K562 (cell line): ENCODE results near the gene IGSF23. TPM values are rescaled to one million over a fixed set of nuclear protein-coding genes. Genes with fewer than 3 reads are reported as not detected.
A peak's percentile ranks its signal among the peaks of the same experiment; 100 is the strongest.

ENCODE experiments used
- ATAC-seq: fragments of 200-7000 bp; cut with Tn5 transposase; 3 replicates; pipeline ENCODE4 v1.9.1; 2020; ENCODE audit warnings: moderate library complexity
- BruUV-seq: library from RNA; stranded (reverse); fragments of 400-500 nt; replicated peaks from 2 replicates; lab custom pipeline; 2021; lab: Mats Ljungman, UMichigan
- CTCF ChIA-PET: fragments of 300-600 bp; formaldehyde crosslinking; extraction: SDS; loops from one replicate; lab custom pipeline; 2021; ENCODE audit warnings: low intra/inter-chr PET ratio; lab: Yijun Ruan, JAX
- POLR2A ChIA-PET: fragments of 300-600, 350-650 bp; sonication (Branson Sonifier 250); formaldehyde crosslinking; extraction: SDS; loops from one replicate; lab custom pipeline; 2021; ENCODE audit warnings: antibody characterized with exemption, inconsistent platforms; lab: Yijun Ruan, JAX
- DNase-seq, 4 experiments: peaks; one replicate each; pipeline versions ENCODE4 v3.0.0 to v3.0.0-alpha.2; 2011 to 2018; ENCODE audit warnings: low spot score in 3 of 4, mixed read lengths in 3 of 4; ENCODE audit errors: extremely low read depth in 1 of 4
- FAIRE-seq: peaks from 2 replicates; lab custom pipeline; 2011; peaks lifted over from hg19 to GRCh38; lab: Jason Lieb, UNC
- H2AFZ ChIP-seq: 2 replicates; pipeline ENCODE4 v1.6.0; 2011; ENCODE audit warnings: low read depth, low read length, control low read depth, inconsistent platforms
- H3K27ac ChIP-seq: fragments of 200-600 bp; 3 replicates; pipeline ENCODE4 v1.8.0; 2011; ENCODE audit warnings: low read depth, mild to moderate bottlenecking, control low read depth, inconsistent platforms, low read length, moderate library complexity, mixed read lengths; ENCODE audit errors: extremely low read depth
- H3K27me3 ChIP-seq, 2 experiments: fragments of 300-600 bp in 1 of 2; 2 replicates in 1 of 2; 3 replicates in 1 of 2; pipeline versions ENCODE4 v1.6.0 to v1.8.0; 2011; ENCODE audit warnings: inconsistent platforms in 2 of 2, low read length in 2 of 2, mild to moderate bottlenecking in 1 of 2, mixed read lengths in 1 of 2, moderate library complexity in 1 of 2; ENCODE audit not compliant: control insufficient read depth in 2 of 2, insufficient read depth in 2 of 2
- H3K36me3 ChIP-seq: fragments of 300-600 bp; 3 replicates; pipeline ENCODE4 v1.8.0; 2011; ENCODE audit warnings: mild to moderate bottlenecking, low read length, inconsistent platforms; ENCODE audit not compliant: control insufficient read depth, insufficient read depth
- H3K4me1 ChIP-seq, 2 experiments: fragments of 200-600 bp in 1 of 2; replicated peaks in 1 of 2; 2 replicates in 1 of 2; 3 replicates in 1 of 2; pipeline versions ENCODE4 v1.5.1 to v1.8.0; 2011; ENCODE audit warnings: inconsistent platforms in 2 of 2, low read length in 2 of 2, mild to moderate bottlenecking in 1 of 2, mixed read lengths in 1 of 2, moderate library complexity in 1 of 2; ENCODE audit not compliant: control insufficient read depth in 2 of 2, insufficient read depth in 2 of 2
- H3K4me2 ChIP-seq: 2 replicates; pipeline ENCODE4 v1.6.1; 2011; ENCODE audit warnings: low read length, control low read depth, inconsistent platforms, mixed read lengths; ENCODE audit not compliant: insufficient read depth
- H3K4me3 ChIP-seq: fragments of 200-600 bp; sonication (generic), shearing (Covaris generic); 2 replicates; pipeline ENCODE4 v1.5.1; 2016; ENCODE audit warnings: control low read depth, inconsistent platforms
- H3K79me2 ChIP-seq: fragments of 200-600 bp; 3 replicates; pipeline ENCODE4 v1.8.0; 2011; ENCODE audit warnings: low read length, inconsistent platforms; ENCODE audit not compliant: control insufficient read depth, insufficient read depth
- H3K9ac ChIP-seq, 2 experiments: 2 replicates each; pipeline versions ENCODE4 v1.6.0 to v1.6.1; 2011; ENCODE audit warnings: low read depth in 2 of 2, low read length in 2 of 2, control low read depth in 1 of 2, inconsistent platforms in 1 of 2, mild to moderate bottlenecking in 1 of 2, mixed read lengths in 1 of 2; ENCODE audit not compliant: insufficient read depth in 1 of 2
- H3K9me1 ChIP-seq: one replicate; pipeline ENCODE4 v1.6.0; 2011; ENCODE audit warnings: inconsistent platforms, mild to moderate bottlenecking, low read length, moderate library complexity; ENCODE audit not compliant: control insufficient read depth, insufficient read depth
- H3K9me3 ChIP-seq: replicated peaks from 2 replicates; pipeline ENCODE4 v1.5.1; 2011; ENCODE audit warnings: low read depth, low read length, inconsistent platforms; ENCODE audit not compliant: control insufficient read depth, insufficient read depth
- H4K20me1 ChIP-seq: replicated peaks from 2 replicates; pipeline ENCODE4 v1.6.1; 2011; ENCODE audit warnings: low read length, inconsistent platforms, mixed read lengths; ENCODE audit not compliant: control insufficient read depth, insufficient read depth
- ADNP ChIP-seq: fragments of 200-800 bp; sonication (Bioruptor generic); IDR thresholded peaks from 2 replicates; pipeline ENCODE4 v1.6.1; 2016; ENCODE audit warnings: missing genetic modification characterization, missing compliant biosample characterization
- ATF7 ChIP-seq: fragments of 450-650 bp; IDR thresholded peaks from 2 replicates; pipeline ENCODE4 v1.7.1; 2014; ENCODE audit warnings: mild to moderate bottlenecking, moderate library complexity
- FOXK2 ChIP-seq, 2 experiments: fragments of 450-650 bp; IDR thresholded peaks in 1 of 2; conservative IDR thresholded peaks in 1 of 2; 2 replicates each; pipeline ENCODE4 v1.6.1; 2016; ENCODE audit warnings: low read depth in 2 of 2, mild to moderate bottlenecking in 1 of 2
- GABPB2 ChIP-seq: fragments of 250-450 bp; sonication (Bioruptor Pico); conservative IDR thresholded peaks from 2 replicates; pipeline ENCODE4 v1.5.1; 2021; ENCODE audit warnings: mild to moderate bottlenecking
- HDGF ChIP-seq: fragments of 450-650 bp; IDR thresholded peaks from 2 replicates; pipeline ENCODE4 v1.6.1; 2016
- KAT8 ChIP-seq: fragments of 450-650 bp; IDR thresholded peaks from 2 replicates; pipeline ENCODE4 v1.6.1; 2016; ENCODE audit warnings: low read depth, mild to moderate bottlenecking
- RBM22 ChIP-seq: fragments of 200-400 bp; formaldehyde crosslinking; IDR thresholded peaks from 2 replicates; pipeline ENCODE4 v1.6.1; 2018; ENCODE audit warnings: low read length, low read depth; ENCODE audit not compliant: poor library complexity, severe bottlenecking
- SNIP1 ChIP-seq: fragments of 450-650 bp; IDR thresholded peaks from 2 replicates; pipeline ENCODE4 v1.7.1; 2017; ENCODE audit warnings: low read depth, mild to moderate bottlenecking
- THRAP3 ChIP-seq: fragments of 450-650 bp; IDR thresholded peaks from 2 replicates; pipeline ENCODE4 v1.6.1; 2016; ENCODE audit warnings: mild to moderate bottlenecking, inconsistent platforms, borderline replicate concordance
- ZBTB8A ChIP-seq: fragments of 450-650 bp; IDR thresholded peaks from 2 replicates; pipeline ENCODE4 v1.6.1; 2018; ENCODE audit warnings: mild to moderate bottlenecking, moderate library complexity; ENCODE audit not compliant: partially characterized antibody
- WGBS: fragments of 100-300 bp; shearing (Covaris generic); methylation state at CpG from one replicate; pipeline ENCODE4 v1.1.6; 2016; ENCODE audit warnings: low coverage, mixed read lengths; ENCODE audit not compliant: insufficient coverage; ENCODE audit errors: missing lambda C conversion rate; 5-methylcytosine and 5-hydroxymethylcytosine counted together
- in situ Hi-C: fragments of 300-500 bp; cut with MboI; formaldehyde crosslinking; loops from 4 replicates; pipeline ENCODE4 v1.15.0; 2018; ENCODE audit warnings: inconsistent platforms, mixed read lengths
- intact Hi-C: fragments of 100-400 bp; cut with micrococcal nuclease; formaldehyde crosslinking; loops from 2 replicates; pipeline ENCODE4 v1.14.2; 2022
- polyA plus RNA-seq, 8 experiments: library from polyadenylated mRNA; depleted of rRNA in 4 of 8; stranded (reverse) in 5 of 8; unstranded in 3 of 8; fragments of >200 nt; fragmentation: Nextera tagmentation in 2 of 8; fragmentation: Illumina TruSeq in 1 of 8; extraction: Ambion mirVana in 2 of 8; extraction: Trizol in 1 of 8; gene quantifications; 2 replicates each; pipeline versions ENCODE4 v1.2.1 to v1.2.3, GENCODE V29; 2011 to 2014; ENCODE audit warnings: inconsistent platforms in 1 of 8, missing spikeins in 1 of 8
- total RNA-seq, 7 experiments: library from RNA; depleted of rRNA in 6 of 7; stranded (reverse); fragments of >200 nt in 6 of 7; fragmentation: Illumina TruSeq in 2 of 7; extraction: Trizol in 2 of 7; gene quantifications; 2 replicates each; pipeline versions ENCODE4 v1.2.1 to v1.2.3, GENCODE V29; 2011 to 2021; ENCODE audit warnings: low replicate concordance in 1 of 7
- TF ChIP-seq, protein P1 (sequence below): fragments of 250-450 bp; sonication (Bioruptor Pico); IDR thresholded peaks from 2 replicates; pipeline ENCODE4 v1.6.1; 2021; ENCODE audit warnings: mild to moderate bottlenecking
- TF ChIP-seq, protein P2 (sequence below): fragments of 200-800 bp; sonication (Bioruptor generic); IDR thresholded peaks from 2 replicates; pipeline ENCODE4 v1.6.1; 2016; ENCODE audit warnings: missing genetic modification characterization, missing compliant biosample characterization
- TF ChIP-seq, protein P3 (sequence below): sonication (generic); formaldehyde crosslinking; IDR thresholded peaks from 2 replicates; pipeline ENCODE4 v1.8.1; 2023; ENCODE audit warnings: missing genetic modification reagents, mild to moderate bottlenecking, borderline replicate concordance

IGSF23 gene
- total and polyA plus RNA-seq, 9 of the 15 experiments (the other 6 are each of a cell fraction or from before 2014, with no cell fraction given), result not detected

DNA sequence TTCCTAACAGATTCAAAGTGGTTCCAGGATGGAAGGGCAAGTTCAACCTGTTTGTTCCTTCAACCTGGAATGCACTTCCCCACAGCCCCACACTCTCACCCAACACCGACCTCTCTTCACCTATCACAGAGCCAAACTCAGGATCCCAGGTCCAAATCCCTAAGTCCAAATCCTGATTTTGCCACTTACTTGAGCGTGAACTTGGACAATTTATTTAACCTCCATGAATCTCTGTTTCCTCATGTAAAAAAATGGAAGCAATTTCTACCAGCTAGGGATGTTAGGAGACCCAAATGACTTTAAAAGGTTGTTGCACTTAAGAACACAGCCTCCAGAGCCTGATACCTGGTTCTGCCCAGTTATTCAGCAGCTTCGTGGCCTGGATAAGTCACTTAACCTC lies 5.4 kb upstream of the IGSF23 start:
- H3K4me3 ChIP-seq, result no peak overlapping the region
- no peak for TF ChIP-seq SNIP1
- TF ChIP-seq THRAP3, result no peak
- TF ChIP-seq, protein P1, sequence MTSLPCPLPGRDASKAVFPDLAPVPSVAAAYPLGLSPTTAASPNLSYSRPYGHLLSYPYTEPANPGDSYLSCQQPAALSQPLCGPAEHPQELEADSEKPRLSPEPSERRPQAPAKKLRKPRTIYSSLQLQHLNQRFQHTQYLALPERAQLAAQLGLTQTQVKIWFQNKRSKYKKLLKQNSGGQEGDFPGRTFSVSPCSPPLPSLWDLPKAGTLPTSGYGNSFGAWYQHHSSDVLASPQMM (CRISPR knock-in tag), result no peak
- no peak for TF ChIP-seq HDGF
- no peak for TF ChIP-seq RBM22
- TF ChIP-seq, protein P2, sequence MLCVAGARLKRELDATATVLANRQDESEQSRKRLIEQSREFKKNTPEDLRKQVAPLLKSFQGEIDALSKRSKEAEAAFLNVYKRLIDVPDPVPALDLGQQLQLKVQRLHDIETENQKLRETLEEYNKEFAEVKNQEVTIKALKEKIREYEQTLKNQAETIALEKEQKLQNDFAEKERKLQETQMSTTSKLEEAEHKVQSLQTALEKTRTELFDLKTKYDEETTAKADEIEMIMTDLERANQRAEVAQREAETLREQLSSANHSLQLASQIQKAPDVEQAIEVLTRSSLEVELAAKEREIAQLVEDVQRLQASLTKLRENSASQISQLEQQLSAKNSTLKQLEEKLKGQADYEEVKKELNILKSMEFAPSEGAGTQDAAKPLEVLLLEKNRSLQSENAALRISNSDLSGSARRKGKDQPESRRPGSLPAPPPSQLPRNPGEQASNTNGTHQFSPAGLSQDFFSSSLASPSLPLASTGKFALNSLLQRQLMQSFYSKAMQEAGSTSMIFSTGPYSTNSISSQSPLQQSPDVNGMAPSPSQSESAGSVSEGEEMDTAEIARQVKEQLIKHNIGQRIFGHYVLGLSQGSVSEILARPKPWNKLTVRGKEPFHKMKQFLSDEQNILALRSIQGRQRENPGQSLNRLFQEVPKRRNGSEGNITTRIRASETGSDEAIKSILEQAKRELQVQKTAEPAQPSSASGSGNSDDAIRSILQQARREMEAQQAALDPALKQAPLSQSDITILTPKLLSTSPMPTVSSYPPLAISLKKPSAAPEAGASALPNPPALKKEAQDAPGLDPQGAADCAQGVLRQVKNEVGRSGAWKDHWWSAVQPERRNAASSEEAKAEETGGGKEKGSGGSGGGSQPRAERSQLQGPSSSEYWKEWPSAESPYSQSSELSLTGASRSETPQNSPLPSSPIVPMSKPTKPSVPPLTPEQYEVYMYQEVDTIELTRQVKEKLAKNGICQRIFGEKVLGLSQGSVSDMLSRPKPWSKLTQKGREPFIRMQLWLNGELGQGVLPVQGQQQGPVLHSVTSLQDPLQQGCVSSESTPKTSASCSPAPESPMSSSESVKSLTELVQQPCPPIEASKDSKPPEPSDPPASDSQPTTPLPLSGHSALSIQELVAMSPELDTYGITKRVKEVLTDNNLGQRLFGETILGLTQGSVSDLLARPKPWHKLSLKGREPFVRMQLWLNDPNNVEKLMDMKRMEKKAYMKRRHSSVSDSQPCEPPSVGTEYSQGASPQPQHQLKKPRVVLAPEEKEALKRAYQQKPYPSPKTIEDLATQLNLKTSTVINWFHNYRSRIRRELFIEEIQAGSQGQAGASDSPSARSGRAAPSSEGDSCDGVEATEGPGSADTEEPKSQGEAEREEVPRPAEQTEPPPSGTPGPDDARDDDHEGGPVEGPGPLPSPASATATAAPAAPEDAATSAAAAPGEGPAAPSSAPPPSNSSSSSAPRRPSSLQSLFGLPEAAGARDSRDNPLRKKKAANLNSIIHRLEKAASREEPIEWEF (CRISPR knock-in tag), result no peak
- no peak for TF ChIP-seq KAT8
- no peak for TF ChIP-seq GABPB2 (CRISPR knock-in tag)
- no peak for TF ChIP-seq ATF7
- TF ChIP-seq FOXK2 (conservative IDR thresholded peaks at IDR 0.05 in 1 of 2, IDR thresholded peaks at IDR 0.05 in 1 of 2; ENCODE audit: low read depth in 2 of 2), result no peak
- no peak for TF ChIP-seq ADNP (tag)
- TF ChIP-seq, protein P3, sequence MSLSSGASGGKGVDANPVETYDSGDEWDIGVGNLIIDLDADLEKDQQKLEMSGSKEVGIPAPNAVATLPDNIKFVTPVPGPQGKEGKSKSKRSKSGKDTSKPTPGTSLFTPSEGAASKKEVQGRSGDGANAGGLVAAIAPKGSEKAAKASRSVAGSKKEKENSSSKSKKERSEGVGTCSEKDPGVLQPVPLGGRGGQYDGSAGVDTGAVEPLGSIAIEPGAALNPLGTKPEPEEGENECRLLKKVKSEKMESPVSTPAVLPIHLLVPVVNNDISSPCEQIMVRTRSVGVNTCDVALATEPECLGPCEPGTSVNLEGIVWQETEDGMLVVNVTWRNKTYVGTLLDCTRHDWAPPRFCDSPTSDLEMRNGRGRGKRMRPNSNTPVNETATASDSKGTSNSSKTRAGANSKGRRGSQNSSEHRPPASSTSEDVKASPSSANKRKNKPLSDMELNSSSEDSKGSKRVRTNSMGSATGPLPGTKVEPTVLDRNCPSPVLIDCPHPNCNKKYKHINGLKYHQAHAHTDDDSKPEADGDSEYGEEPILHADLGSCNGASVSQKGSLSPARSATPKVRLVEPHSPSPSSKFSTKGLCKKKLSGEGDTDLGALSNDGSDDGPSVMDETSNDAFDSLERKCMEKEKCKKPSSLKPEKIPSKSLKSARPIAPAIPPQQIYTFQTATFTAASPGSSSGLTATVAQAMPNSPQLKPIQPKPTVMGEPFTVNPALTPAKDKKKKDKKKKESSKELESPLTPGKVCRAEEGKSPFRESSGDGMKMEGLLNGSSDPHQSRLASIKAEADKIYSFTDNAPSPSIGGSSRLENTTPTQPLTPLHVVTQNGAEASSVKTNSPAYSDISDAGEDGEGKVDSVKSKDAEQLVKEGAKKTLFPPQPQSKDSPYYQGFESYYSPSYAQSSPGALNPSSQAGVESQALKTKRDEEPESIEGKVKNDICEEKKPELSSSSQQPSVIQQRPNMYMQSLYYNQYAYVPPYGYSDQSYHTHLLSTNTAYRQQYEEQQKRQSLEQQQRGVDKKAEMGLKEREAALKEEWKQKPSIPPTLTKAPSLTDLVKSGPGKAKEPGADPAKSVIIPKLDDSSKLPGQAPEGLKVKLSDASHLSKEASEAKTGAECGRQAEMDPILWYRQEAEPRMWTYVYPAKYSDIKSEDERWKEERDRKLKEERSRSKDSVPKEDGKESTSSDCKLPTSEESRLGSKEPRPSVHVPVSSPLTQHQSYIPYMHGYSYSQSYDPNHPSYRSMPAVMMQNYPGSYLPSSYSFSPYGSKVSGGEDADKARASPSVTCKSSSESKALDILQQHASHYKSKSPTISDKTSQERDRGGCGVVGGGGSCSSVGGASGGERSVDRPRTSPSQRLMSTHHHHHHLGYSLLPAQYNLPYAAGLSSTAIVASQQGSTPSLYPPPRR (CRISPR knock-in tag), result no peak
- no peak for TF ChIP-seq ZBTB8A

More for the DNA sequence above, 5.4 kb upstream of the IGSF23 start:
- 26% methylated on average over 3 of the region's 3 CpGs for WGBS
- H3K9ac ChIP-seq, result no peak overlapping the region
- no peaks in the 10 kb centered on the region for H3K9me1 ChIP-seq
- FAIRE-seq (peak; percentile 23), DNase-seq (no peak), ATAC-seq (no peak)
- no peaks in the 10 kb centered on the region for H3K79me2 ChIP-seq
- H3K9me3 ChIP-seq, result no peaks in the 10 kb centered on the region
- intact Hi-C loops, result no loop called here
- no peaks in the 10 kb centered on the region for H4K20me1 ChIP-seq
- POLR2A ChIA-PET, result interaction anchor here (1.1 kb wide), 1 partner anchor 10 kb away, joined by 4 read pairs; no protein-coding TSS in a partner anchor
- no peak overlapping the region for H3K4me2 ChIP-seq
- CTCF ChIA-PET, result no interaction called here
- no peaks in the 10 kb centered on the region; a peak in 1 of 5 replicates for H3K27me3 ChIP-seq
- no peak overlapping the region for H3K27ac ChIP-seq
- H3K36me3 ChIP-seq, result no peaks in the 10 kb centered on the region
- in situ Hi-C loops, result no loop called here
- H3K4me1 ChIP-seq, result peaks cover 7 to 11% of the 10 kb centered on the region in 2 experiments; a peak in 3 of 5 replicates
- no TSS peak for BruUV-seq
- H2AFZ ChIP-seq, result no peak overlapping the region
